H1 (cell line): ENCODE data around the gene SMPD2. TPM values are rescaled to one million over a fixed set of nuclear protein-coding genes. Genes with fewer than 3 reads are reported as not detected.
A peak's percentile ranks its signal among the peaks of the same experiment; 100 is the strongest.

Experiments
- BRCA1 ChIP-seq: IDR thresholded peaks from 2 replicates; pipeline ENCODE4 v1.6.1; 2012; ENCODE audit warnings: low read depth, low read length, improper control_type of control experiment
- CBX8 ChIP-seq: fragments of 300-800, 300-1000 bp; sonication (generic); IDR thresholded peaks from 2 replicates; pipeline ENCODE4 v1.7.1; 2016; ENCODE audit warnings: low read depth, low read length, borderline replicate concordance
- CEBPB ChIP-seq: IDR thresholded peaks from 2 replicates; pipeline ENCODE4 v1.6.1; 2012; ENCODE audit warnings: low read depth, low read length
- CHD1 ChIP-seq: IDR thresholded peaks from 2 replicates; pipeline ENCODE4 v1.6.1; 2012; ENCODE audit warnings: low read depth, low read length, improper control_type of control experiment
- CHD2 ChIP-seq: IDR thresholded peaks from 2 replicates; pipeline ENCODE4 v1.6.1; 2012; ENCODE audit warnings: low read length, improper control_type of control experiment
- CTBP2 ChIP-seq: IDR thresholded peaks from 2 replicates; pipeline ENCODE4 v1.7.0; 2011; ENCODE audit warnings: borderline replicate concordance, mild to moderate bottlenecking, moderate library complexity, mixed read lengths, low read length; ENCODE audit not compliant: insufficient read depth, insufficient read length
- E2F6 ChIP-seq: IDR thresholded peaks from 2 replicates; pipeline ENCODE4 v1.6.1; 2012; ENCODE audit warnings: inconsistent platforms
- EGR1 ChIP-seq: IDR thresholded peaks from 2 replicates; pipeline ENCODE4 v1.6.1; 2011; ENCODE audit warnings: low read depth, low read length, borderline replicate concordance
- EP300 ChIP-seq, 2 experiments: IDR thresholded peaks; 1 replicate in 1 of 2; 2 replicates in 1 of 2; pipeline ENCODE4 v1.6.1; 2011 to 2012; ENCODE audit warnings: low read depth in 2 of 2, low read length in 2 of 2, mild to moderate bottlenecking in 2 of 2, borderline replicate concordance in 1 of 2, inconsistent platforms in 1 of 2, moderate library complexity in 1 of 2
- HDAC6 ChIP-seq: IDR thresholded peaks from one replicate; pipeline ENCODE4 v1.7.1; 2012; ENCODE audit warnings: low read depth, mild to moderate bottlenecking, inconsistent platforms, low read length, moderate library complexity
- JUND ChIP-seq: IDR thresholded peaks from 2 replicates; pipeline ENCODE4 v1.6.1; 2011; ENCODE audit warnings: mild to moderate bottlenecking, improper control_type of control experiment, low read length
- KDM1A ChIP-seq: fragments of 200-600, 300-600 bp; sonication (generic); IDR thresholded peaks from 2 replicates; pipeline ENCODE4 v1.7.1; 2016; ENCODE audit warnings: mild to moderate bottlenecking, low read length, borderline replicate concordance
- KDM4A ChIP-seq: IDR thresholded peaks from one replicate; pipeline ENCODE4 v1.7.1; 2012; ENCODE audit warnings: low read depth, mild to moderate bottlenecking, moderate library complexity, low read length, inconsistent platforms; ENCODE audit not compliant: severe bottlenecking
- KDM5A ChIP-seq: fragments of 200-600 bp; IDR thresholded peaks from 2 replicates; pipeline ENCODE4 v1.7.1; 2012; ENCODE audit warnings: mild to moderate bottlenecking, low read length, inconsistent platforms, mixed read lengths
- NANOG ChIP-seq: IDR thresholded peaks from 2 replicates; pipeline ENCODE4 v1.6.1; 2011; ENCODE audit warnings: low read length, low read depth, mild to moderate bottlenecking, inconsistent platforms; ENCODE audit not compliant: insufficient read depth, poor library complexity, severe bottlenecking
- POLR2AphosphoS5 ChIP-seq: IDR thresholded peaks from 2 replicates; pipeline ENCODE4 v1.6.1; 2011; ENCODE audit warnings: low read depth, low read length
- POU5F1 ChIP-seq: IDR thresholded peaks from 2 replicates; pipeline ENCODE4 v1.6.1; 2011; ENCODE audit warnings: low read depth, mild to moderate bottlenecking, low read length, moderate library complexity
- SAP30 ChIP-seq: fragments of 300-600 bp; sonication (generic); IDR thresholded peaks from 2 replicates; pipeline ENCODE4 v1.7.1; 2012; ENCODE audit warnings: low read length, moderate library complexity, mild to moderate bottlenecking, inconsistent platforms; ENCODE audit not compliant: insufficient read depth, insufficient replicate concordance
- SIN3A ChIP-seq, 2 experiments: IDR thresholded peaks in 1 of 2; conservative IDR thresholded peaks in 1 of 2; 2 replicates each; pipeline ENCODE4 v1.6.1; 2011 to 2012; ENCODE audit warnings: low read length in 2 of 2, improper control_type of control experiment in 1 of 2, low read depth in 1 of 2, mild to moderate bottlenecking in 1 of 2
- SIRT6 ChIP-seq: IDR thresholded peaks from one replicate; pipeline ENCODE4 v1.7.1; 2012; ENCODE audit warnings: low read length, inconsistent platforms
- TBP ChIP-seq: IDR thresholded peaks from 2 replicates; pipeline ENCODE4 v1.6.1; 2011; ENCODE audit warnings: low read depth, low read length, improper control_type of control experiment
- TCF12 ChIP-seq: IDR thresholded peaks from 2 replicates; pipeline ENCODE4 v1.6.1; 2011; ENCODE audit warnings: low read depth, mild to moderate bottlenecking, low read length
- YY1 ChIP-seq: IDR thresholded peaks from 2 replicates; pipeline ENCODE4 v1.6.1; 2011; ENCODE audit warnings: low read depth, mild to moderate bottlenecking, low read length
- polyA plus RNA-seq, 7 experiments: library from polyadenylated mRNA; depleted of rRNA in 3 of 7; stranded (reverse) in 5 of 7; unstranded in 2 of 7; fragments of >200 nt in 5 of 7; fragments of 200-250 nt in 2 of 7; gene quantifications; 1 replicate in 5 of 7; 2 replicates in 1 of 7; 4 replicates in 1 of 7; pipeline versions ENCODE4 v1.2.1 to v1.2.3, GENCODE V29; 2011 to 2013; ENCODE audit warnings: missing spikeins in 2 of 7, mixed read lengths in 2 of 7
- total RNA-seq: library from RNA; stranded (reverse); fragmentation: NEBNext Ultra II Directional; extraction: Animal tissue kit (Norgen Biotek cat#: 25700); gene quantifications from 2 replicates; pipeline ENCODE4 v1.2.1, GENCODE V29; 2021
- TF ChIP-seq, protein P1 (sequence below): IDR thresholded peaks from 2 replicates; pipeline ENCODE4 v1.6.1; 2011; ENCODE audit warnings: low read depth, mild to moderate bottlenecking, low read length; ENCODE audit not compliant: insufficient read depth

Gene SMPD2
- total and polyA plus RNA-seq, 2 of the 8 experiments (the other 6 are each of a cell fraction or from before 2014, with no cell fraction given), result 11.5 to 17.2 TPM

- TF ChIP-seq CBX8, result no peak
- TF ChIP-seq E2F6, result peak; percentile 81
- no peak for TF ChIP-seq CHD1
- TF ChIP-seq POLR2AphosphoS5, result no peak
- TF ChIP-seq POU5F1, result no peak
- no peak for TF ChIP-seq EP300 (IDR thresholded peaks at IDR 0.05; ENCODE audit: borderline replicate concordance in 1 of 2, low read depth in 2 of 2, low read length in 2 of 2)
- peak; percentile 46 for TF ChIP-seq CTBP2
- TF ChIP-seq TBP, result peak; percentile 52; the same call in 1 of the 2 replicates
- TF ChIP-seq CEBPB, result no peak
- peak; percentile 67 for TF ChIP-seq KDM4A
- TF ChIP-seq NANOG, result no peak
- no peak for TF ChIP-seq SAP30
- peak; percentile 77 for TF ChIP-seq EGR1
- no peak for TF ChIP-seq HDAC6
- TF ChIP-seq, protein P1, sequence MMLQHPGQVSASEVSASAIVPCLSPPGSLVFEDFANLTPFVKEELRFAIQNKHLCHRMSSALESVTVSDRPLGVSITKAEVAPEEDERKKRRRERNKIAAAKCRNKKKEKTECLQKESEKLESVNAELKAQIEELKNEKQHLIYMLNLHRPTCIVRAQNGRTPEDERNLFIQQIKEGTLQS, result no peak
- TF ChIP-seq JUND, result no peak
- peak; percentile 87 for TF ChIP-seq YY1
- no peak for TF ChIP-seq BRCA1
- no peak for TF ChIP-seq KDM1A
- no peak for TF ChIP-seq TCF12
- no peak for TF ChIP-seq SIRT6
- peak in 1 of 2 experiments; percentile 93; a peak in 2 of 4 replicates for TF ChIP-seq SIN3A (conservative IDR thresholded peaks at IDR 0.05 in 1 of 2, IDR thresholded peaks at IDR 0.05 in 1 of 2; ENCODE audit: low read depth in 1 of 2, low read length in 2 of 2)
- no peak for TF ChIP-seq KDM5A
- no peak for TF ChIP-seq CHD2
Measured at GRCh38 chr6:109440331-109441068, at the start of gene SMPD2, which contains the start of gene PPIL6 (continued).
